ENCODE data around the gene ARL14EP.

The ARL14EP gene

GRCh38 chr11:30312243-30312642 lies 10.7 kb upstream of the ARL14EP start:
- no peak for TF ChIP-seq POLR2A (IDR thresholded peaks at IDR 0.05; ENCODE audit: low read depth, low read length)
- FAIRE-seq, result no peak
- DNase-seq (ENCODE audit: insufficient read length, low spot score), result no peak

- FAIRE-seq, result no peak
- TF ChIP-seq POLR2A (IDR thresholded peaks at IDR 0.05; ENCODE audit: low read depth, low read length), result no peak
- no peak for DNase-seq (ENCODE audit: insufficient read length, low spot score)
Observed at GRCh38 chr11:30313580-30313979, 9.3 kb upstream of the ARL14EP start.

GRCh38 chr11:30314625-30315024 lies 8.3 kb upstream of the ARL14EP start:
- FAIRE-seq (no peak), DNase-seq (ENCODE audit: insufficient read length, low spot score) (no peak)
- TF ChIP-seq POLR2A (IDR thresholded peaks at IDR 0.05; ENCODE audit: low read depth, low read length), result no peak

- DNase-seq (ENCODE audit: insufficient read length, low spot score) (no peak), FAIRE-seq (no peak)
- TF ChIP-seq POLR2A (IDR thresholded peaks at IDR 0.05; ENCODE audit: low read depth, low read length), result no peak
Observed at GRCh38 chr11:30316237-30316636, 6.7 kb upstream of the ARL14EP start.

GRCh38 chr11:30317030-30317429 lies 5.9 kb upstream of the ARL14EP start:
- no peak for FAIRE-seq
- TF ChIP-seq POLR2A (IDR thresholded peaks at IDR 0.05; ENCODE audit: low read depth, low read length), result no peak
- no peak for DNase-seq (ENCODE audit: insufficient read length, low spot score)

GRCh38 chr11:30321321-30321720 lies 1.6 kb upstream of the ARL14EP start:
- no peak for FAIRE-seq
- TF ChIP-seq POLR2A (IDR thresholded peaks at IDR 0.05; ENCODE audit: low read depth, low read length), result no peak
- DNase-seq (ENCODE audit: insufficient read length, low spot score), result no peak

GRCh38 chr11:30322191-30322590 lies 713 bp upstream of the ARL14EP start:
- no peak for TF ChIP-seq POLR2A (IDR thresholded peaks at IDR 0.05; ENCODE audit: low read depth, low read length)
- no peak for DNase-seq (ENCODE audit: insufficient read length, low spot score)
- no peak for FAIRE-seq

GRCh38 chr11:30326114-30326778 lies 3.3 kb downstream of the ARL14EP start:
- DNase-seq (ENCODE audit: insufficient read length, low spot score), result no peak
- TF ChIP-seq POLR2A (IDR thresholded peaks at IDR 0.05; ENCODE audit: low read depth, low read length), result no peak
- peak; percentile 11 for FAIRE-seq

- no peak for TF ChIP-seq POLR2A (IDR thresholded peaks at IDR 0.05; ENCODE audit: low read depth, low read length)
- DNase-seq (ENCODE audit: insufficient read length, low spot score) (no peak), FAIRE-seq (no peak)
Observed at GRCh38 chr11:30326906-30327305, 4.0 kb downstream of the ARL14EP start.

- TF ChIP-seq POLR2A (IDR thresholded peaks at IDR 0.05; ENCODE audit: low read depth, low read length), result no peak
- no peak for FAIRE-seq
- no peak for DNase-seq (ENCODE audit: insufficient read length, low spot score)
Observed at GRCh38 chr11:30328681-30329080, 5.8 kb downstream of the ARL14EP start.

- no peak for DNase-seq (ENCODE audit: insufficient read length, low spot score)
- TF ChIP-seq POLR2A (IDR thresholded peaks at IDR 0.05; ENCODE audit: low read depth, low read length), result no peak
- FAIRE-seq, result no peak
Observed at GRCh38 chr11:30329150-30329940, 6.4 kb downstream of the ARL14EP start.

- no peak for TF ChIP-seq POLR2A (IDR thresholded peaks at IDR 0.05; ENCODE audit: low read depth, low read length)
- DNase-seq (ENCODE audit: insufficient read length, low spot score) (no peak), FAIRE-seq (no peak)
Observed at GRCh38 chr11:30333405-30333804, 10.5 kb downstream of the ARL14EP start.

GRCh38 chr11:30342736-30343166 lies 19.8 kb downstream of the ARL14EP start:
- no peak for TF ChIP-seq POLR2A (IDR thresholded peaks at IDR 0.05; ENCODE audit: low read depth, low read length)
- DNase-seq (ENCODE audit: insufficient read length, low spot score) (no peak), FAIRE-seq (no peak)

GRCh38 chr11:30344085-30344484 lies 21.2 kb downstream of the ARL14EP start:
- FAIRE-seq (no peak), DNase-seq (ENCODE audit: insufficient read length, low spot score) (no peak)
- no peak for TF ChIP-seq POLR2A (IDR thresholded peaks at IDR 0.05; ENCODE audit: low read depth, low read length)

GRCh38 chr11:30345644-30346043 lies 22.7 kb downstream of the ARL14EP start:
- FAIRE-seq, result peak; percentile 15
- TF ChIP-seq POLR2A (IDR thresholded peaks at IDR 0.05; ENCODE audit: low read depth, low read length), result no peak

More at GRCh38 chr11:30345644-30346043, 22.7 kb downstream of the ARL14EP start:
- DNase-seq (ENCODE audit: insufficient read length, low spot score), result no peak

All from H54 (cell line).